ENCODE data around the gene TRMT1. TPM values are rescaled to one million over a fixed set of nuclear protein-coding genes. Genes with fewer than 3 reads are reported as not detected.

Gene TRMT1
- total and polyA plus RNA-seq, 4 donors: 14.4 to 48.2 (median 43.8) TPM

- peak; percentile 25 for ATAC-seq (ENCODE audit: insufficient read depth, low FRiP score)
- peaks cover 0 to 18% (median 15%) of the 10 kb centered on the region in 4 donors for H3K36me3 ChIP-seq (ENCODE audit: control insufficient read depth in 4 of 4, insufficient read depth in 4 of 4, low read length in 4 of 4)
- DNase-seq: no peak
- H3K27me3 ChIP-seq (ENCODE audit: control insufficient read depth in 3 of 3, insufficient read depth in 3 of 3, low read length in 2 of 3): no peaks in the 10 kb centered on the region
- no peak overlapping the region for H3K9ac ChIP-seq (ENCODE audit: insufficient read depth in 1 of 2, low read length in 2 of 2)
- H3K4me1 ChIP-seq (ENCODE audit: control insufficient read depth in 5 of 5, insufficient read depth in 5 of 5, low read length in 5 of 5): peaks cover 0 to 40% (median 32%) of the 10 kb centered on the region in 5 donors
- 59 to 64% methylated on average over 19 to 20 of the region's 20 CpGs for WGBS, 2 donors
- H3K27ac ChIP-seq (ENCODE audit: low read depth in 1 of 2, low read length in 1 of 2): no peak overlapping the region
- H3K4me3 ChIP-seq: no peak overlapping the region
- TF ChIP-seq CTCF (IDR thresholded peaks at IDR 0.05; ENCODE audit: control extremely low read depth, extremely low read depth): no peak
- H3K9me3 ChIP-seq (ENCODE audit: control insufficient read depth in 4 of 4, insufficient read depth in 3 of 4, low read length in 3 of 4): no peaks in the 10 kb centered on the region
Observed at GRCh38 chr19:13069415-13070359, 46.9 kb downstream of the TRMT1 start.

GRCh38 chr19:13068085-13068846 lies 48.3 kb downstream of the TRMT1 start:
- H3K4me1 ChIP-seq (ENCODE audit: control insufficient read depth in 5 of 5, insufficient read depth in 5 of 5, low read length in 5 of 5): peaks cover 0 to 40% (median 34%) of the 10 kb centered on the region in 5 donors
- peak overlapping the region in 1 of 2 donors; percentile 14 for H3K27ac ChIP-seq (ENCODE audit: low read depth in 1 of 2, low read length in 1 of 2)
- no peak for DNase-seq
- WGBS, 2 donors: 59 to 60% methylated on average over 6 of the region's 6 CpGs
- H3K9ac ChIP-seq (ENCODE audit: insufficient read depth in 1 of 2, low read length in 2 of 2): no peak overlapping the region
- H3K36me3 ChIP-seq (ENCODE audit: control insufficient read depth in 4 of 4, insufficient read depth in 4 of 4, low read length in 4 of 4): peaks cover 0 to 9% (median 5%) of the 10 kb centered on the region in 4 donors
- no peak for ATAC-seq (ENCODE audit: insufficient read depth, low FRiP score)
- no peaks in the 10 kb centered on the region for H3K27me3 ChIP-seq (ENCODE audit: control insufficient read depth in 3 of 3, insufficient read depth in 3 of 3, low read length in 2 of 3)
- TF ChIP-seq CTCF (IDR thresholded peaks at IDR 0.05; ENCODE audit: control extremely low read depth, extremely low read depth): no peak
- no peaks in the 10 kb centered on the region for H3K9me3 ChIP-seq (ENCODE audit: control insufficient read depth in 4 of 4, insufficient read depth in 3 of 4, low read length in 3 of 4)
- no peak overlapping the region for H3K4me3 ChIP-seq

- H3K27ac ChIP-seq (ENCODE audit: low read depth in 1 of 2, low read length in 1 of 2): peak overlapping the region; percentile 30 to 33
- H3K9me3 ChIP-seq (ENCODE audit: control insufficient read depth in 4 of 4, insufficient read depth in 3 of 4, low read length in 3 of 4): no peaks in the 10 kb centered on the region
- peaks cover 0 to 41% (median 31%) of the 10 kb centered on the region in 5 donors for H3K4me1 ChIP-seq (ENCODE audit: control insufficient read depth in 5 of 5, insufficient read depth in 5 of 5, low read length in 5 of 5)
- H3K36me3 ChIP-seq (ENCODE audit: control insufficient read depth in 4 of 4, insufficient read depth in 4 of 4, low read length in 4 of 4): peaks cover 0 to 5% (median 1%) of the 10 kb centered on the region in 4 donors
- ATAC-seq (ENCODE audit: insufficient read depth, low FRiP score): no peak
- H3K9ac ChIP-seq (ENCODE audit: insufficient read depth in 1 of 2, low read length in 2 of 2): no peak overlapping the region
- DNase-seq: no peak
- H3K27me3 ChIP-seq (ENCODE audit: control insufficient read depth in 3 of 3, insufficient read depth in 3 of 3, low read length in 2 of 3): no peaks in the 10 kb centered on the region
- TF ChIP-seq CTCF (IDR thresholded peaks at IDR 0.05; ENCODE audit: control extremely low read depth, extremely low read depth): no peak
- WGBS, 2 donors: 68 to 79% methylated on average over 17 of the region's 17 CpGs
- no peak overlapping the region for H3K4me3 ChIP-seq
Observed at GRCh38 chr19:13066933-13067807, 49.4 kb downstream of the TRMT1 start.
